Smooth muscle cell (in vitro differentiated cells): ENCODE data around the gene SPTAN1. TPM values are rescaled to one million over a fixed set of nuclear protein-coding genes. Genes with fewer than 3 reads are reported as not detected.

Experiments used
- DNase-seq: peaks from one replicate; lab custom pipeline; 2025; ENCODE audit not compliant: unreplicated experiment; lab: John Stamatoyannopoulos, UW
- H2AFZ ChIP-seq: fragments of 200-600 bp; sonication (generic); 2 replicates; pipeline ENCODE4 v1.6.0; 2016; ENCODE audit warnings: antibody characterized with exemption, low read depth, mild to moderate bottlenecking
- H3F3A ChIP-seq: fragments of 200-600 bp; sonication (generic); 2 replicates; pipeline ENCODE4 v1.6.0; 2017; ENCODE audit warnings: antibody characterized with exemption, low read depth
- H3K27ac ChIP-seq: fragments of 200-600 bp; sonication (generic); 2 replicates; pipeline ENCODE4 v1.5.1; 2016; ENCODE audit warnings: low read depth, mild to moderate bottlenecking
- H3K27me3 ChIP-seq: fragments of 200-600 bp; sonication (generic); 2 replicates; pipeline ENCODE4 v1.6.1; 2016; ENCODE audit warnings: low read depth, mild to moderate bottlenecking
- H3K36me3 ChIP-seq: fragments of 200-600 bp; sonication (generic); 2 replicates; pipeline ENCODE4 v1.5.1; 2016; ENCODE audit warnings: low read depth
- H3K4me1 ChIP-seq: fragments of 200-600 bp; sonication (generic); 2 replicates; pipeline ENCODE4 v1.5.1; 2016; ENCODE audit warnings: low read depth
- H3K4me2 ChIP-seq: fragments of 200-600 bp; sonication (generic); 2 replicates; pipeline ENCODE4 v1.6.0; 2016; ENCODE audit warnings: mild to moderate bottlenecking
- H3K4me3 ChIP-seq: fragments of 200-600 bp; sonication (generic); 2 replicates; pipeline ENCODE4 v1.5.1; 2016; ENCODE audit warnings: mild to moderate bottlenecking
- H3K79me2 ChIP-seq: fragments of 200-600 bp; sonication (generic); 2 replicates; pipeline ENCODE4 v1.6.0; 2016; ENCODE audit warnings: low read depth, mild to moderate bottlenecking
- H3K9ac ChIP-seq: fragments of 200-600 bp; sonication (generic); 2 replicates; pipeline ENCODE4 v1.6.0; 2016; ENCODE audit warnings: low read depth
- H3K9me3 ChIP-seq: fragments of 200-600 bp; sonication (generic); replicated peaks from 2 replicates; pipeline ENCODE4 v1.5.1; 2016; ENCODE audit warnings: low read depth
- H4K20me1 ChIP-seq: fragments of 200-600 bp; sonication (generic); 2 replicates; pipeline ENCODE4 v1.6.0; 2016; ENCODE audit warnings: low read depth
- CTCF ChIP-seq: fragments of 200-600 bp; sonication (generic); IDR thresholded peaks from 2 replicates; pipeline ENCODE4 v1.5.1; 2017; ENCODE audit warnings: borderline replicate concordance, mild to moderate bottlenecking, antibody characterized with exemption; ENCODE audit not compliant: insufficient read depth, poor library complexity, severe bottlenecking
- WGBS: methylation state at CpG from one replicate; pipeline ENCODE4 v1.1.7; 2016; ENCODE audit warnings: low lambda C conversion rate; 5-methylcytosine and 5-hydroxymethylcytosine counted together
- polyA plus RNA-seq: library from polyadenylated mRNA; unstranded; fragments of >200 nt; fragmentation: Nextera tagmentation; extraction: Ambion mirVana; gene quantifications from 2 replicates; pipeline ENCODE4 v1.2.1, GENCODE V29; 2016
- total RNA-seq: library from RNA; depleted of rRNA; stranded (reverse); fragments of >200 nt; gene quantifications from 2 replicates; pipeline ENCODE4 v1.2.3, GENCODE V29; 2014

The SPTAN1 gene
- total and polyA plus RNA-seq, 2 experiments from 2014 or later, result 84.9 to 145 TPM

GRCh38 chr9:128629136-128629535 lies 76.7 kb downstream of the SPTAN1 start:
- Histone ChIP-seq H3F3A (peaks cover 10% of the 10 kb centered on the region), H3K27me3 (no peaks in the 10 kb centered on the region), H3K79me2 (no peaks in the 10 kb centered on the region), H3K9ac (no peak overlapping the region), H2AFZ (no peak overlapping the region), H3K36me3 (peaks cover 4% of the 10 kb centered on the region), H3K4me2 (no peak overlapping the region), H3K27ac (no peak overlapping the region), H3K4me1 (no peaks in the 10 kb centered on the region), H3K4me3 (no peak overlapping the region), H4K20me1 (peaks cover 7% of the 10 kb centered on the region), H3K9me3 (no peaks in the 10 kb centered on the region)
- no peak for TF ChIP-seq CTCF
- WGBS, result 94% methylated on average over 10 of the region's 10 CpGs
- no peak for DNase-seq

DNA sequence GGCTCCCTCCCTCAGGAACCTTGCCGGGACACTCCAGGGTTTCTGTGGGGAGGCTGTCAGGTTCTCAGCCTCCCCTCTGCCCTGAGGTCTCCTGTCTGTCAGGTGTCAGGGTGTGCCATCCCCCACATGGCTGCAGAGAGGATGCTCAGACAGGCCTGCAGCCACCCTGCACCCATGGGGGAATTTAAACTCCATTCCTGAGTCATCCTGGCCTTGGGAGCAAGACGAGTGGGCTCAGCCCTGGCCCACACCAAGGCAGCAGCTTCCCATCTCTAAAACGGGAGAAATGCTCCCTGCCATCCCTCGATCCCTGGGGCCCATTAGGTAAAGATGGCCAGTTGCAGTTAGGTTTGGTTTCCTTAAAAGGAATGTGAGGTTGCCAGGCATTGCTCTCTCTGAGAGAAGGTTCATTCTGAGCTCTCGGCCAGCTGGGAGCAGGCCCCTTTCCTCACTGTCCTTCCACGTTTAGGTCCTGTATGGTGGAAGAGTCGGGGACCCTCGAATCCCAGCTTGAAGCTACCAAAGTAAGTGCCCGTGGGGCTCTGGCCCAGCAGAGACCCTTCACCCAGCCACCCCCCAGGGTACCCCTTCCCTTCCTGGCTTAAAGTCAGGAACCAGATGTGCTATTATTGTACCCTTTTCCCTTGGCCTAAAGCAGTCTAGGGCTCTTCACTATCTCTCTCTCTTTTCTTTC lies 77.6 kb downstream of the SPTAN1 start:
- Histone ChIP-seq H4K20me1 (peaks cover 7% of the 10 kb centered on the region), H3F3A (peaks cover 16% of the 10 kb centered on the region), H3K79me2 (no peaks in the 10 kb centered on the region), H3K4me3 (no peak overlapping the region), H3K36me3 (peaks cover 4% of the 10 kb centered on the region), H3K9ac (no peak overlapping the region), H3K4me2 (no peak overlapping the region), H2AFZ (no peak overlapping the region), H3K27ac (no peak overlapping the region), H3K4me1 (no peaks in the 10 kb centered on the region), H3K27me3 (no peaks in the 10 kb centered on the region), H3K9me3 (no peaks in the 10 kb centered on the region)
- TF ChIP-seq CTCF, result no peak
- DNase-seq, result no peak
- WGBS, result 80% methylated on average over 9 of the region's 9 CpGs

DNA sequence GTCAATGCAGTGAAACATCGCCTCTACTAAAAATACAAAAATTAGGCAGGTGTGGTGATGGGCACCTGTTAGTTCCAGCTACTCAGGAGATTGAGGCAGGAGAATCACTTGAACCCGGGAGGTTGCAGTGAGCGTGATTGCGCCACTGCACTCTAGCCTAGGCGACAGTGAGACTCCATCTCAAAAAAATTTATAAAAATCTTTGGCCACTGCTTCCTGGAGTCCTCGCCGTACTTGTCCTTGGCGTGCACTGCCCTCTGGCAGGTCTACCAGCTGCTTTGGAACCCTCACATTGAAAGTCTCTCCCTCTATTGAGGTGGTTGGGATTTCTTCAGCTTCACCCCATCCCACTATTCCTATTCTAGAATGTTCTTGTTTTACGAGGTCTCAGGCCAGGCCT lies 79.2 kb downstream of the SPTAN1 start:
- H3K79me2 ChIP-seq, result no peaks in the 10 kb centered on the region
- H3K27ac ChIP-seq, result no peak overlapping the region
- peaks cover 7% of the 10 kb centered on the region for H4K20me1 ChIP-seq
- no peak overlapping the region for H3K4me3 ChIP-seq
- no peak overlapping the region for H3K9ac ChIP-seq
- no peak for TF ChIP-seq CTCF
- H2AFZ ChIP-seq, result no peak overlapping the region
- H3K36me3 ChIP-seq, result peaks cover 4% of the 10 kb centered on the region
- no peaks in the 10 kb centered on the region for H3K9me3 ChIP-seq
- no peak for DNase-seq
- WGBS, result 96% methylated on average over 9 of the region's 9 CpGs
- no peak overlapping the region for H3K4me2 ChIP-seq
- no peaks in the 10 kb centered on the region for H3K4me1 ChIP-seq
- H3K27me3 ChIP-seq, result no peaks in the 10 kb centered on the region
- H3F3A ChIP-seq, result peaks cover 17% of the 10 kb centered on the region

- Histone ChIP-seq H3K4me3 (no peak overlapping the region), H3K4me1 (no peaks in the 10 kb centered on the region), H3K27me3 (no peaks in the 10 kb centered on the region), H3K9ac (no peak overlapping the region), H4K20me1 (peaks cover 7% of the 10 kb centered on the region), H2AFZ (no peak overlapping the region), H3K79me2 (no peaks in the 10 kb centered on the region), H3F3A (peaks cover 17% of the 10 kb centered on the region), H3K4me2 (no peak overlapping the region), H3K36me3 (peaks cover 4% of the 10 kb centered on the region), H3K27ac (no peak overlapping the region), H3K9me3 (no peaks in the 10 kb centered on the region)
- DNase-seq, result no peak
- TF ChIP-seq CTCF, result no peak
- 97% methylated on average over 10 of the region's 10 CpGs for WGBS
Measured at GRCh38 chr9:128632066-128632465, 79.7 kb downstream of the SPTAN1 start.
